Measurements from ENCODE around the gene RERE. TPM values are rescaled to one million over a fixed set of nuclear protein-coding genes. Genes with fewer than 3 reads are reported as not detected.
A peak's percentile ranks its signal among the peaks of the same experiment; 100 is the strongest.

The RERE gene
- polyA plus RNA-seq, 1 of the 3 experiments (the other 2 are of a cell fraction): 8.1 TPM

- Histone ChIP-seq H3K4me1 (ENCODE audit: control insufficient read depth in 1 of 2, insufficient read depth in 2 of 2, low read depth in 1 of 2, low read length in 1 of 2) (peaks cover 0 to 9% of the 10 kb centered on the region in 2 experiments; a peak in 2 of 4 replicates), H4K20me1 (ENCODE audit: insufficient read depth) (no peaks in the 10 kb centered on the region), H3K9me2 (no peaks in the 10 kb centered on the region), H3F3A (replicated peaks; ENCODE audit: insufficient read depth) (peaks cover 3% of the 10 kb centered on the region), H3K79me2 (ENCODE audit: insufficient read depth) (no peaks in the 10 kb centered on the region; the same call in 1 of the 2 replicates), H3K27ac (ENCODE audit: low read depth in 2 of 2, low read length in 1 of 2) (no peak overlapping the region), H3K9ac (no peak overlapping the region), H3K9me3 (no peaks in the 10 kb centered on the region), H3K36me3 (replicated peaks in 1 of 2; ENCODE audit: control insufficient read depth in 1 of 2, insufficient read depth in 2 of 2, low read length in 1 of 2) (no peaks in the 10 kb centered on the region), H3K27me3 (ENCODE audit: insufficient read depth) (no peaks in the 10 kb centered on the region), H3K4me2 (no peak overlapping the region), H2AFZ (ENCODE audit: low read depth) (no peak overlapping the region), H3K4me3 (ENCODE audit: low read depth in 2 of 2, low read length in 1 of 2) (no peak overlapping the region)
- TF ChIP-seq GATA2 (CRISPR knock-in tag; IDR thresholded peaks at IDR 0.05) (peak; percentile 20; the same call in 1 of the 2 replicates), CHD2 (IDR thresholded peaks at IDR 0.05; ENCODE audit: low read length, partially characterized antibody) (no peak)
- no peak for DNase-seq
- POLR2A ChIA-PET: interaction anchor here (1.0 kb wide), 1 partner anchor 71 kb away, joined by 3 read pairs; the partner anchor contains the start of gene RERE
- WGBS (ENCODE audit: low lambda C conversion rate): 76% methylated on average over 6 of the region's 6 CpGs
- CTCF ChIA-PET: interaction anchor here (1.0 to 1.3 kb wide), 2 partner anchors 15 to 22 kb away, joined by 3 read pairs; no protein-coding TSS in a partner anchor
These were observed 71.6 kb downstream of the RERE start for GRCh38 chr1:8745749-8746390.

DNA sequence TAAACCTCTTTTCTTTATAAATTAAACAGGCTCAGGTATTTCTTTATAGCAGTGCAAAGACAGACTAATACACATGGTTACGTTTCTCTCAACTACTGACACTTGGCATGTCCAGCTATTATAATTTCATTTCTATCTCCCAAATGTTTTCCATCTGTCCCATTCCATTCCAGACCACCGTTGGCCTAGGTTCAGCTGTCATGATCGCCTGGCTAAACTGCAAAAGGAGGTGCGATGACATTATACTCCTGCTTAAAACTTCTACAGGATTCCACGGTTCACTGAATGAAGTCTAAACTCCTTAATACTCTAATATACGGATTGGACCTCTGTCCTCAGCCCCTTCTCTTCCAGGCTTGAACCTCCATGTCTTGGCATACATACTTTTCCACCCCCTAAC lies 72.1 kb downstream of the RERE start:
- Histone ChIP-seq H3F3A (replicated peaks; ENCODE audit: insufficient read depth) (peaks cover 3% of the 10 kb centered on the region), H3K36me3 (replicated peaks in 1 of 2; ENCODE audit: control insufficient read depth in 1 of 2, insufficient read depth in 2 of 2, low read length in 1 of 2) (no peaks in the 10 kb centered on the region), H3K27me3 (ENCODE audit: insufficient read depth) (no peaks in the 10 kb centered on the region), H2AFZ (ENCODE audit: low read depth) (no peak overlapping the region), H3K79me2 (ENCODE audit: insufficient read depth) (no peaks in the 10 kb centered on the region; the same call in 1 of the 2 replicates), H3K9ac (no peak overlapping the region), H3K9me3 (no peaks in the 10 kb centered on the region), H3K27ac (ENCODE audit: low read depth in 2 of 2, low read length in 1 of 2) (no peak overlapping the region), H3K4me3 (ENCODE audit: low read depth in 2 of 2, low read length in 1 of 2) (no peak overlapping the region), H3K4me2 (no peak overlapping the region), H4K20me1 (ENCODE audit: insufficient read depth) (no peaks in the 10 kb centered on the region), H3K9me2 (no peaks in the 10 kb centered on the region), H3K4me1 (ENCODE audit: control insufficient read depth in 1 of 2, insufficient read depth in 2 of 2, low read depth in 1 of 2, low read length in 1 of 2) (peaks cover 0 to 9% of the 10 kb centered on the region in 2 experiments; a peak in 2 of 4 replicates)
- ChIA-PET CTCF (interaction anchor here (1.0 to 2.5 kb wide), 3 partner anchors 14 to 21 kb away, joined by 3 to 8 read pairs (median 3); no protein-coding TSS in a partner anchor), POLR2A (no interaction called here)
- TF ChIP-seq NFIC (IDR thresholded peaks at IDR 0.05; ENCODE audit: borderline replicate concordance) (no peak), FOXJ3 (CRISPR knock-in tag; IDR thresholded peaks at IDR 0.05) (no peak), RCOR1 (IDR thresholded peaks at IDR 0.05; ENCODE audit: low read length) (0 out of 2 replicates have a peak, but pooled peaks have one; percentile 11), NRF1 (IDR thresholded peaks at IDR 0.05; ENCODE audit: low read depth, low read length) (no peak), CHD2 (IDR thresholded peaks at IDR 0.05; ENCODE audit: low read length, partially characterized antibody) (no peak), TAF1 (IDR thresholded peaks at IDR 0.05; ENCODE audit: borderline replicate concordance, low read depth, low read length) (no peak)
- WGBS (ENCODE audit: low lambda C conversion rate): 90% methylated on average over 6 of the region's 6 CpGs
- DNase-seq: no peak

DNA sequence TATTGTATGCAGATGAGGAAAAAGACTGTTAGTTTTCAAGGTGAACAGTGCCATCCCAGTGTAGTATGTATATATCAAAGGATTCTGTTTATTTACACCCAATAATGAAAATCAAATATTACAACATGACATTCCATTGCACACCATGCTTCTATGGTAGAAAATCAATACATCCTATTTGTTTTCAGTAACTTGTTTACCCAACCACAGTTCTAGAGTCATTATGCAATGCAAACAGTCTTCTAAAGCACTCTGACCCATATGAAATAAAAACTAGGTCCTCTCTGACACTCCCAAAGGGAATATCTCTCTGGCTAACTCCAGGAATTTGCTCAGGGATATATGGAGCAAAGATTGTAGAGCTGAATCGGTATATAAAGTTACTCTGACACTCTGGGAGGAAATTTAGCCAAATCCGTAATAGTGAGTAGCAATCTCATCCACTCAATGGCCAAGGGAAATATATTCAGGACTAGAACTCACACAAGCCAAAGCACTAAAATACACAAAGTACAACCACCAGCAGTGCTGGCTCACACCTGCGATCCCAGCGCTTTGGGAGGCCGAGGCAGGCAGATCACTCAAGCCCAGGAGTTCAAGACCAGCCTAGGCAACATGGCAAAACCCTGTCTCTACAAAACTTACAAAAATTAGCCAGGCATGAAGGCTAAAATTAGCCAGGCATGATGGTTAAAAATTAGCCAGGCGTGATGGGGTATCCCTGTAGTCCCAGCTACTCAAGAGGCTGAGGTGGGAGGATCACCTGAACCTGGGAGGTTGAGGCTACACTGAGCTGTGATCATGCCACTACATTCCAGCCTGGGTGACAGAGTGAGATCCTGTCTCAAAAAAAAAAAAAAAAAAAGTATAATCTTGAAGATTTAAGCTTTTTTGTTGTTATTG lies 75.2 kb downstream of the RERE start:
- H2AFZ ChIP-seq (ENCODE audit: low read depth): no peak overlapping the region
- no peaks in the 10 kb centered on the region for H3K36me3 ChIP-seq (replicated peaks in 1 of 2; ENCODE audit: control insufficient read depth in 1 of 2, insufficient read depth in 2 of 2, low read length in 1 of 2)
- H3K27ac ChIP-seq (ENCODE audit: low read depth in 2 of 2, low read length in 1 of 2): no peak overlapping the region
- no peaks in the 10 kb centered on the region for H3K79me2 ChIP-seq (ENCODE audit: insufficient read depth)
- TF ChIP-seq, protein P1, sequence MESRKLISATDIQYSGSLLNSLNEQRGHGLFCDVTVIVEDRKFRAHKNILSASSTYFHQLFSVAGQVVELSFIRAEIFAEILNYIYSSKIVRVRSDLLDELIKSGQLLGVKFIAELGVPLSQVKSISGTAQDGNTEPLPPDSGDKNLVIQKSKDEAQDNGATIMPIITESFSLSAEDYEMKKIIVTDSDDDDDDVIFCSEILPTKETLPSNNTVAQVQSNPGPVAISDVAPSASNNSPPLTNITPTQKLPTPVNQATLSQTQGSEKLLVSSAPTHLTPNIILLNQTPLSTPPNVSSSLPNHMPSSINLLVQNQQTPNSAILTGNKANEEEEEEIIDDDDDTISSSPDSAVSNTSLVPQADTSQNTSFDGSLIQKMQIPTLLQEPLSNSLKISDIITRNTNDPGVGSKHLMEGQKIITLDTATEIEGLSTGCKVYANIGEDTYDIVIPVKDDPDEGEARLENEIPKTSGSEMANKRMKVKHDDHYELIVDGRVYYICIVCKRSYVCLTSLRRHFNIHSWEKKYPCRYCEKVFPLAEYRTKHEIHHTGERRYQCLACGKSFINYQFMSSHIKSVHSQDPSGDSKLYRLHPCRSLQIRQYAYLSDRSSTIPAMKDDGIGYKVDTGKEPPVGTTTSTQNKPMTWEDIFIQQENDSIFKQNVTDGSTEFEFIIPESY (IDR thresholded peaks at IDR 0.05; ENCODE audit: borderline replicate concordance, low read depth): no peak
- TF ChIP-seq RXRA (IDR thresholded peaks at IDR 0.05; ENCODE audit: borderline replicate concordance, low read depth) (no peak), GABPA (IDR thresholded peaks at IDR 0.05; ENCODE audit: low read depth) (no peak)
- H3K9me2 ChIP-seq: no peaks in the 10 kb centered on the region
- peaks cover 3% of the 10 kb centered on the region for H3F3A ChIP-seq (replicated peaks; ENCODE audit: insufficient read depth)
- H3K4me2 ChIP-seq: no peak overlapping the region
- no peak for DNase-seq
- CTCF ChIA-PET: interaction anchor here (1.3 to 1.6 kb wide), 2 partner anchors 16 to 24 kb away, joined by 3 to 4 read pairs; no protein-coding TSS in a partner anchor
- H3K4me3 ChIP-seq (ENCODE audit: low read depth in 2 of 2, low read length in 1 of 2): no peak overlapping the region
- H4K20me1 ChIP-seq (ENCODE audit: insufficient read depth): no peaks in the 10 kb centered on the region
- WGBS (ENCODE audit: low lambda C conversion rate): 91% methylated on average over 3 of the region's 6 CpGs
- POLR2A ChIA-PET: no interaction called here
- H3K9ac ChIP-seq: no peak overlapping the region
- H3K27me3 ChIP-seq (ENCODE audit: insufficient read depth): no peaks in the 10 kb centered on the region
- H3K9me3 ChIP-seq: no peaks in the 10 kb centered on the region
- peaks cover under 1 to 9% of the 10 kb centered on the region in 2 experiments; a peak in 1 of 4 replicates for H3K4me1 ChIP-seq (ENCODE audit: control insufficient read depth in 1 of 2, insufficient read depth in 2 of 2, low read depth in 1 of 2, low read length in 1 of 2)

All from SK-N-SH (cell line).